Measurements from ENCODE around the gene RNASE7.

Gene RNASE7

DNA sequence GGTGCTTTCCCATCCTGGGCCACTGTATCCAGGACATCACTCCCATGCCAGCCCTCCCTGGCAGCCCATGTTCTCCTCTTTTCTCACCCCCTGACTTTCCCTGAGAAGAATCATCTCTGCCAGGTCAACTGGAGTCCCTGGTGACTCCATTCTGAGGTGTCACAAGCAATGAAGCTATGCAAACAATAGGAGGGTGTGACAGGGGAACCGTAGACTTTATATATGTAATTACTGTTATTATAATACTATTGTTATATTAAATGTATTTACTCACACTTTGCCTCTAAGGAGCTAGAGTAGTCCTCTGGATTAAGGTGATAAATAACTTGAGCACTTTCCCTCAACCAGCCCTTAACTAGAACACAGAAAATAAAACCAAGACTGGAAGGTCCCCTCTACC lies 47.1 kb downstream of the RNASE7 start:
- DNase-seq = no peak

DNA sequence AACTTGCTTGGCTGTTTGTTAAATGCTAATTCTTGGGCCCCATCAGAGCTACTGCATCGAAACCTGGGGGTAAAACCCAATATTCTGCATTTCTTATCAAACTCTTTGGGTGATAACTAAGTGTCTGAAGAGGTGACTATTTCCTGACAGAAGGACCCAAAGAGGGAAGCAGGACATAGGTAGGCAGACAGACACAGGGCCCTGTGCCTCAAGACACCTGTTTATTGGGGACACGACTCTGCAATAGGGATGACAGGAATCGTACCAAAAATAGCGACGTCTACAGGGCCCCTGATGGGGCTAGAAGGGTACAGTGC lies 47.7 kb downstream of the RNASE7 start:
- no peak for DNase-seq

GRCh38 chr14:21090194-21090939 lies 48.2 kb downstream of the RNASE7 start:
- DNase-seq = no peak

DNA sequence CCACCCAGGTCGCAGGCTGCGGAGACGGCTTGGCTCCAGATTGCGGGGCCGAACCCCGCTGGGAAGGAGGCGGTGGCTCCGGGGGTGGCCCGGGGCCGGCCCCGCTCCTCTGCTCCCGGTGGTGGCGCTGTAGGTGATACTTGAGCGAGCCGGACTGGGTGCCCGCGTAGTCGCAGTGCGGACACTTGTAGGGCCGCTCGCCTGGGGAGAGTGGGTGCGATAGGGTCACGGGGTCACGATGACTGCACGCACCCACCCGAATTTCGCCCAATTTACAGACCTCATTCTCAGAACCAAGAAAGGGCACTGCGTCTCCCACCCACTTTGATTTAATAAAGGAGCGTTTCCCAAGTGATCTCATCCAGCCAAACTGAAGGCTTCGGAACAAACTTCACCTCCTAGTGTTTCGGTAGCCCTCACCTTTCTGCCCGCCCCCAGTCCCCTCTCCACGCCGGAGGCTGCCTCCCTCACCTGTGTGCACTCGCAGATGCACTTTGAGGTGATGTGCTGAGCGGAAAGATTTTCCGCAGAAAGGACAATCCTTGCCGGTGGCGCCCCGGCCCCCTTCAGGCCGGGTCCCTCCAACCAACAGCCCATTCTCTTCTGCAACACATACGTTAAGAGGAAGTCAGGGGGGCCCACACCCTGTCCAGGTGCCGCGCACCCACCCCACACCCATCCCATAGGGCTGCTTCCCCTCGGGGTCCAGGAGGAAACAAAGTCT lies 48.9 kb downstream of the RNASE7 start:
- DNase-seq = no peak

DNA sequence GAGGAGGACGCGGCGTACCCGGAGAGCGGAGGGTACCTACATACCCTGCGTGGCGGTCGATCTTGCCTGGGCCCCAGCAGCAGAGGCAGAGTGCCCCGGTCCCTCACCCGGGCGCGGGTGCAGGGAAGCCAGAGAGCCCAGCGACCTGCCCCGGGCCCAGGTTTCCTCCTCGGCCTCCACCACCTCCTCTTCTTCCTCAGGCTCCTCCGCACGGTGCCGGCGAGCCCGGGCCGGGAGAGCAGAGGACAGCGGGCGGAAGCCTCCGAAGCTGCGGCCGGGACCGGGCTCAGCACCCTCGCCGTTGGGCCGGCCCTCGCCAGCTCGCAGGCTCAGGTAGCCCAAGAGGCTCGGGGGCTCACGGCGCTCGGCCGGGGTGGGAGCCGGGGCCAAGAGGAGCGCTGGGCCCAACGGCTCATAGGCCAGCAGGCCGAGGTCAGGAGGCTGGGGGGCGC lies 49.7 kb downstream of the RNASE7 start:
- DNase-seq = no peak

GRCh38 chr14:21092273-21093011 lies 50.3 kb downstream of the RNASE7 start:
- DNase-seq = no peak

GRCh38 chr14:21093018-21093417 lies 50.9 kb downstream of the RNASE7 start:
- no peak for DNase-seq

Measured in NCI-H2171 (cell line).